Stromal cell of bone marrow (primary cell): ENCODE results near the gene SLC16A11.
"Not testable (repeated sequence)": the region's sequence is repeated elsewhere in the genome, so short reads cannot be mapped to it uniquely, and the experiment has no call there.

Source experiments
- DNase-seq: peaks from one replicate; pipeline ENCODE4 v3.0.0-alpha.2; 2012; ENCODE audit warnings: low read depth

Gene SLC16A11

GRCh38 chr17:7058831-7059447, 15.0 kb upstream of the SLC16A11 start:
- DNase-seq, result no peak

- no peak for DNase-seq
These were observed 12.5 kb upstream of the SLC16A11 start for GRCh38 chr17:7056386-7056785.

- not testable (repeated sequence) for DNase-seq
These were observed 6.7 kb upstream of the SLC16A11 start for GRCh38 chr17:7050583-7050982.

GRCh38 chr17:7048968-7049367, 5.1 kb upstream of the SLC16A11 start:
- DNase-seq, result no peak

- no peak for DNase-seq
These were observed 3.7 kb upstream of the SLC16A11 start for GRCh38 chr17:7047566-7047965.

- not testable (repeated sequence) for DNase-seq
These were observed 3.0 kb upstream of the SLC16A11 start for GRCh38 chr17:7046725-7047397.

- no peak for DNase-seq
These were observed 2.3 kb upstream of the SLC16A11 start for GRCh38 chr17:7046127-7046724.

- DNase-seq, result peak; percentile 55
These were observed 1.7 kb upstream of the SLC16A11 start for GRCh38 chr17:7045492-7046126.

- DNase-seq, result no peak
These were observed 753 bp downstream of the SLC16A11 start for GRCh38 chr17:7043182-7043496.

- DNase-seq, result no peak
These were observed 1.3 kb downstream of the SLC16A11 start for GRCh38 chr17:7042501-7043181.

- no peak for DNase-seq
These were observed 2.0 kb downstream of the SLC16A11 start for GRCh38 chr17:7041607-7042500.

GRCh38 chr17:7039832-7040231, 4.1 kb downstream of the SLC16A11 start:
- DNase-seq, result no peak

- DNase-seq, result no peak
These were observed 5.6 kb downstream of the SLC16A11 start for GRCh38 chr17:7038025-7038862.

- peak; percentile 94 for DNase-seq
These were observed 8.1 kb downstream of the SLC16A11 start, which contains the start of gene SLC16A13 for GRCh38 chr17:7035591-7036368. SLC16A13 (plus strand) TSS chr17:7036015; CDS start chr17:7036383, 368 bp downstream.

- DNase-seq, result no peak
These were observed 8.8 kb downstream of the SLC16A11 start for GRCh38 chr17:7034955-7035590.

- DNase-seq, result no peak
These were observed 14.2 kb downstream of the SLC16A11 start for GRCh38 chr17:7029659-7030058.

GRCh38 chr17:7029096-7029495, 14.8 kb downstream of the SLC16A11 start:
- no peak for DNase-seq

- DNase-seq, result no peak
These were observed 16.6 kb downstream of the SLC16A11 start for GRCh38 chr17:7027335-7027734.

- no peak for DNase-seq
These were observed 17.3 kb downstream of the SLC16A11 start for GRCh38 chr17:7026471-7027115.
